Stimulated activated CD4-positive, alpha-beta T cell treated with anti-CD3 and anti-CD28 coated beads, Interleukin-2, amount 100 ng/mL, for 24 hours (primary cell): ENCODE results near the gene TSPAN8.
"Not testable (repeated sequence)": the region's sequence is repeated elsewhere in the genome, so short reads cannot be mapped to it uniquely, and the experiment has no call there.

ENCODE experiments used
- DNase-seq, 2 donors: peaks; one replicate each; pipeline ENCODE4 v3.0.0-alpha.2; 2020

TSPAN8 gene

GRCh38 chr12:71124835-71125460 lies 32.9 kb downstream of the TSPAN8 start:
- no peak for DNase-seq

DNA sequence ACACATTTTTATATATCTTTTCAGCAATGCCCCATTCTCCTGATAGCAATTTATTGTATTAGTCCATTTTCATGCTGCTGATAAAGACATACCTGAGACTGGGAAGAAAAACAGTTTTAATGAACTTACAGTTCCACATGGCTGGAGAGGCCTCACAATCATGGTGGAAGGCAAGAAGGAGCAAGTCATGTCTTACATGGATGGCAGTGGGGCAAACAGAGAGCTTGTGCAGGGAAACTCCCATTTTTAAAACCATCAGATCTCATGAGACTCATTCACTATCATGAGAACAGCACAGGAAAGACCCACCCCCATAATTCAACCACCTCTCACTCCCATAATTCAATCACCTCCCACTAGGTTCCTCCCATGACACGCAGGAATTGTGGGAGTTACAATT lies 44.7 kb downstream of the TSPAN8 start:
- not testable (repeated sequence) for DNase-seq

- no peak for DNase-seq
Observed at GRCh38 chr12:71109834-71110233, 48.0 kb downstream of the TSPAN8 start.

DNA sequence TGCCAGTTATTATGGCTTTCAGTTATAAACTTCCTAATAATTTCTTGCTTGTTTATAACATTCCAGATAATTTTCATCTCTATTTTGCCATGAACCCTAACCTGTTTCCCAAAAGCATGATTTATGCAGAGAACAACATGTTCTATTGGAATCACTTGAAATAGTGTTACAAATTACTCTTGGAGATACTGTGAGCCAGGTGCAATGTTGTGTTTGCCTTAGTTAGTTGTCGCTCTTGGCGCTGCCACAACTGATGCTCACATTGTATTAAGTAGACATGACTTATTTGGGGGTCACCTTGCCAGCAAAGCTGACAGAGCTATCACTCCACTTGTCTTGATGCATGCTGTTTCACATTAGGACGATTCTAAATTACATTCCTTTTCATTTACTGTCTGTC lies 49.4 kb downstream of the TSPAN8 start:
- DNase-seq = no peak

DNA sequence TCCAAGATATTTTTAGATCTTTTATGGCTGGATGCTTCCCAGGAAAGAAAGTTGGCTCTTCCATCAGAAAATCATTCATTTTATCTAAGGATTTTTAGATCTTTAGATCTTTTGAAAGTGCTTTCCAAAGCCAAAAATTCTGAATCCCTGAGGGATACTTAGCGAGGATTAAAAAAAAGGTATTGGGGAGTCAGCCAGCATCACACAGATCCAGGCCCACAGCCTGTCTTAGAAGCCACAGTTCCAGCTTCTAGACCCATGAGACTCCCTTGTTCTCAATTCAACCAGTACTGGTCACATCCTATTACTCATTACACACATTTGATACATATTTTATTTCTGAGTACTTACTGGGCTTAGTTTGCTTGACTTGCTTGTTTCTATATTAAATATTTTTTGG lies 49.9 kb downstream of the TSPAN8 start:
- no peak for DNase-seq

- DNase-seq = no peak
Observed at GRCh38 chr12:71105956-71106355, 51.8 kb downstream of the TSPAN8 start.

GRCh38 chr12:71092290-71092689 lies 65.5 kb downstream of the TSPAN8 start:
- no peak for DNase-seq

GRCh38 chr12:71090971-71091370 lies 66.8 kb downstream of the TSPAN8 start:
- no peak for DNase-seq

DNA sequence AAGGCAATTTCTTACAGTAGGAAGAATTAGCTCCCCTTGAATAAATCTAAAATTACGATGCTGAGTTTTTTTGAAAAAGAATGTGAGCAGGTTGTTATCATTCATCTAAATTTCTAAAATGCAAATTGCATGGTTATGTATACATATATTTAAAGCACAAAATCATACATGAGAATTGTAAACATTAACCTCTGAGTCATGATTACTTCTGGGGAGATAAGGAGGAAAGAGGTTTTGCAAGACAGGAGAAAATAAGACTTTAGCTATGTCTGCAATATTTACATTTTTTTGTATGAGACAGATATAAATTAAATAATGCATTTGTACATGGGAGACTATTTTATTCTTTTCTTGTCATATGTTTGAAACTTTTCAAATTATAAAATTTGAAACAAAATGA lies 72.2 kb downstream of the TSPAN8 start:
- no peak for DNase-seq

- no peak for DNase-seq
Observed at GRCh38 chr12:71075743-71076142, 82.1 kb downstream of the TSPAN8 start.
